GM21717 (cell line): ENCODE measurements around the gene TTC23.
A peak's percentile ranks its signal among the peaks of the same experiment; 100 is the strongest.

Source experiments
- ATAC-seq: cut with Tn5 transposase; IDR thresholded peaks from one replicate; pipeline ENCODE4 v1.9.1; 2021; ENCODE audit warnings: mild to moderate bottlenecking, moderate library complexity; ENCODE audit not compliant: unreplicated experiment

TTC23 gene, protein sequence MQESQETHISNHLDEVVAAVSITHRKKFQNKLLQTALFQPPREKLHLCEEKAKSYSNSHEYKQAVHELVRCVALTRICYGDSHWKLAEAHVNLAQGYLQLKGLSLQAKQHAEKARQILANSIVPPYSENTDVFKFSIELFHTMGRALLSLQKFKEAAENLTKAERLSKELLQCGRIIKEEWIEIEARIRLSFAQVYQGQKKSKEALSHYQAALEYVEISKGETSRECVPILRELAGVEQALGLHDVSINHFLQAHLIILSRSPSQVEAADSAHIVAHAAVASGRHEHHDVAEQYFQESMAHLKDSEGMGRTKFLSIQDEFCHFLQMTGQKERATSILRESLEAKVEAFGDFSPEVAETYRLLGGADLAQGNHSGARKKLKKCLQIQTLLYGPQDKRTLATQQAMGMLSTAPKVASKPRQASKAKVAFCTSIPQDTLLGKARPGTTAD

GRCh38 chr15:99249270-99249841 is at the start of gene TTC23:
TSS of gene TTC23 (minus strand) at chr15:99249581. CDS start at chr15:99228712, 20,869 bp downstream.
- no peak for ATAC-seq

DNA sequence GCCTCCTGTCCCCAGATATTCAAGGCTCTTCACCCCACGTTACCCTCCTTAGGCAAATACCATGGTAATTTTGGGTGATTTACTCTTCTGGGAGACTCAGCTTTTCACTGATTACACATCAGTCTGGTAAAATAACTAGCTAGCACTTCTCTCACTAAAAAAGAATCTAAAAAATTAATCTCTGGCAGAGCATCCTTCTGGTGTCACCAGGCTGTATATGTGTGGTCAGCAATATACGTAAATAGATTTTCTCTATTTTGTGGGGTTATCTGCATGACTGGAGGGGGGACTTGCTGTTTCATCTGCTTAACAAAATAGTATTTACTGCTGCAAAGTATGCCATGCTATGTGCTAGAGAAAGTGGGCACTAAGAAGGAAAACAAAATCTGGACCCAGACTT is 47.0 kb upstream of the TTC23 start:
- no peak for ATAC-seq

- no peak for ATAC-seq
Observed at GRCh38 chr15:99295840-99296239, 46.5 kb upstream of the TTC23 start.

DNA sequence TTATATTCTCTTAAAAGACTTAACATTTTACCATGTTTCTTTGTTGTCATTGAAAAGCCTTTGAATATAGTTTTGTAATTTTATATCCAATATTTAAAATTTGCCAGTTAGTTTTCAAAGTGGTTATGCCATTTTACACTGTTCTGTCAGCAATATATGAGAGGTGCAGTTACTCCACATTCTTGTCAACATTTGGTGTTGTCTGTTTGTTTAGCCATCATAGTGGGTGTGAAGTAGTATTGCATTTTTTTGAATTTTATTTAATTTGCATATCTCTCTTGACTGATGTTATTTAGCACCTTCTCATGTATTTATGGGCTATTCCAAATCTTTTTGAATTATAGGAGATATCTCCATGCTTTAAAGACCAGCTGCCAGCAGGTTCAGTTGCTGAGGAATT is 42.3 kb upstream of the TTC23 start:
- ATAC-seq = no peak

GRCh38 chr15:99283717-99284116 is 34.3 kb upstream of the TTC23 start:
- no peak for ATAC-seq

GRCh38 chr15:99282586-99282985 is 33.2 kb upstream of the TTC23 start:
- no peak for ATAC-seq

- no peak for ATAC-seq
Observed at GRCh38 chr15:99282121-99282520, 32.7 kb upstream of the TTC23 start.

DNA sequence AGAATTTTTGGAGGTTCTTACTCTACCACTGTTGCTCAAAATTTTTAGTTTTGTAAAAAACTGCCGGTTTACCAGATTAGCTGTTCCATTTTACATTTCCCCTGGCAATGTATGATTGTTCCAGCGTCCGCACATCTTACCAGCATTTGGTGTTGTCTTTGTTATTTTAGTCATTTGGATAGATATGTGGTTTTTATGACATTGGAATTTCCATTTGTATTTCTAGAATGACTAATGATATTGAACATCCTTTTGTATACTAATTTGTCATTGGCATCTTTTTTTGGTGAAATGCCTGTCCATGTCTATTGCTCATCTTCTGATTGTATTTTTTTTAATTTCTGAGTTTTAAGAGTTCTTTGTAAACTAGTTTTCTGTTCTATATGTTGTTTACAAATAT is 30.4 kb upstream of the TTC23 start:
- no peak for ATAC-seq

GRCh38 chr15:99279290-99279689 is 29.9 kb upstream of the TTC23 start:
- ATAC-seq = no peak

GRCh38 chr15:99275525-99276128 is 26.2 kb upstream of the TTC23 start:
- no peak for ATAC-seq

- no peak for ATAC-seq
Observed at GRCh38 chr15:99275061-99275460, 25.7 kb upstream of the TTC23 start.

GRCh38 chr15:99273801-99274200 is 24.4 kb upstream of the TTC23 start:
- ATAC-seq = no peak

- no peak for ATAC-seq
Observed at GRCh38 chr15:99268431-99268830, 19.1 kb upstream of the TTC23 start.

- ATAC-seq = no peak
Observed at GRCh38 chr15:99267957-99268356, 18.6 kb upstream of the TTC23 start.

DNA sequence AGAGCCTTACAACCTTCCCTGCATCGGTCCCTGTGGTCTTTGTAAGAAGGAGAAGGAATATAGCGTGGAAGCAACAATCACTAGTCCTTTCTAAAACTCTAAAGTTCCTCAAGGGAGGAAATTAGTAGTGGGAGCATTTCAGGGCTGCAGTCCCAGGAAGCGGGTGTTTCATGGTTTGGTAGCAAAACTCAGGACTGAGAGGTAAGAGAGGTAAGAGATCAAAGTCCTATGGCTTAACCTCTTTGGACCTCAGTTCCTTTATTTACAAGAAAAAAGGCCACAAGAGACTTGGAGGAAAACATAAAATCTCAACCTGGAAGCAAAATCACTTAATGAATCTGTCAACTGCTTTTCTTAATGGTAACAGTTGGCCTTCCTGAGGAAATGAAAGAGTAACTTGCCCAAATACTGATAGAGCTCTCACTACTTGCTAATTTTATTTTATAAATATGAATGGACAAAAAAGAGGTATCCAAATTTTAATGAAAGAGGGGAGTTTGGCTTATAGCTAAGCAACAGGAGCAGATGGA is 16.2 kb upstream of the TTC23 start:
- no peak for ATAC-seq

DNA sequence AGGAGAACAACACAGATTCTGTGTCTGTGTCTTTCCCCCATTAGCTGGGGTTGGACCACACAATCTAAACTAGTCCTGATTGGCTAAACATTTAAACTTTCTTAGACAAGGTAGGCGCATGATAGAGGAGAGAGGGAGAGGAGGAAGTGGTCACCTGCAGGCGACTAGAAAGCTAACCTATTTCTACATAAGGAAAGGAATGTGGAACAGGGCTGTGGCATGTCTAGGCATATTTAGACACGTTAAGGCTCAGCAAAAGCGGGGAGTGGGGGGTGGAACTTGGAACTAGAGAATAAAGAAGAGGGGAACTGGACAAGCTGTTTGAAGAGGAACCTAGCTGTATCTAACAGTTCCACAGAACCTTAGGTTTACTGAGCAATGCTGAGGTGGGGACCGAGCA is 14.7 kb upstream of the TTC23 start:
- no peak for ATAC-seq

DNA sequence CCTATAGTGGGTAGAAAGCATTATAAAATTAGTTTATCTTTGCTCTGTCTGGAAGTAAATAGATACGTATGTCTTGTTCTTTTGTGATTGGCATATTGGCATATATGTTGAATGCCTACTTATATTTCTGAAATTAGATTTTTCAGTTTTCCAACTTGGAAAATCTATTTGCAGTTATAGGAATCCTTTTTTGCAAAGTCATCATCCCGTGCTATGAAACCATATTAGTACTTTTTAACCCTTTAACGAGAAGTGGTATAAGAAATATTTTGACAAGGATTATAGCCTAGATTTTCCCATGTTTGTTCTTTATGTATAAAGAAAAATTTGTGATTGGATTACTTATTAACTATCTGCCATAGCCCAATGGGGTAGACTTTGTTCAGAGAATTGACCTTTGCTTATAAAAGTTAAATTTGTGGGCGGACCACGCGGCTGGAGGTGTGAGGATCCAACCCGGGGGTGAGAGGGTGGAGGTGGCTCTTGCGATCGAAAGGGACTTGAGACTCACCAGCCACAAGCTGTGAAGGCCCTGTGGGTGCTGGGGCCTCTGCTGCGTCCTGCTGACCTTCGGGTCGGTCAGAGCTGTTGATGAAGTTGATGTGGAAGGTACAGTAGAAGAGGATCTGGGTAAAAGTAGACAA is 7.8 kb upstream of the TTC23 start:
- ATAC-seq = no peak

DNA sequence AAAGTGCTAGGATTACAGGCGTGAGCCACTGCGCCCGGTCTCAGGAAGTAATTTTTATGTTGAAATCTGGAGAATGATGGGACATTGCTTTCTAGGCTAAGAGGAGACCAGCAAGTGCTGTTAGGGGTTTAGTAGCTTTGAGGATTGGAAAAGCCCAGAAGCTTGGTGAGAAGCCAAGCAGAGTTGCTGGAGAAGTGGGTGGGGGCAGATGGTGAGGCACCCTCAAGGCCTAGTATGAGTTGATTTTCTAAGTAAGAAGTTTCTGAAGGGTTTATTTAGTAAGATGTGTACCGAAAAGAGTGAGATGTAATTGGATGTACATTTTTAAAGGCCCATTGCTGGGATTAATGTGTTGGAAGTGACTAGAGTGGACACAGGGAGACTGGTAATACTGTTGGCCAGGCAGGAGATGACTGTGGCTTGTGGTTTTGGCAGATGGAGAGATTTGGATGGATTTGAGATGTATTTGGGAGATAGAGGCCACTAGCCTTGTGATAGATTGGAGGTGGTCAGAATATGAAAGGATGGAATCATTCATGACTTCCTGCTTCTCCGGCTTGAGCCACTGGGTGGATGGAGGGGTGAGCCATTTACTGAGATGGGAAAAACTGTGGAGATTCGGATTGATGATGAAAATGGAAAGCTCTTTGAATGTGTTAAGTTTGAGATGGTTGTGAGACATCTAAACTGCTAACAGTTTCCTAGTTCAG is 4.2 kb upstream of the TTC23 start:
- ATAC-seq = no peak

DNA sequence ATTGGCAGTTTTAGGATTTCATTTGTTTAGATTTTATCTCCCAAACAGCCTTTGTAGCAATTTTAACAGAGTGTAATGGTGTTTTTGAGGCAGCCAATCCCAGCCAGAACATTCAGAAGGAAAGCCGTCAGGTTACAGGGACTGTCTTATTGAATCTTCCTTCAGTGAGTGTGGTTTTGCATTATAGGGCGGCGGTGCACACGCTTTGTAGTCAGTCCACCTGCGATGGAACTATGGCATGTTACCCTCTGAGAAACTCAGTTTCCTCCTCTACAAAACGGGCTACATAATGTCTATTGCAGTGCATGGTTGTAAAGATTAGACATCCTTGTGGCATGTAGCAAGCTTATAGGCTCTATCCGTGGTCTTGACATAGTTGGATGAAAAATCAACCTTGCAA is 2.9 kb upstream of the TTC23 start:
- ATAC-seq = no peak

- peak; percentile 92 for ATAC-seq
Observed at GRCh38 chr15:99250857-99251841, 1.8 kb upstream of the TTC23 start, which contains the start of gene LRRC28. TSS of gene LRRC28 (plus strand) at chr15:99251481. CDS start at chr15:99255958, 4,477 bp downstream.
